COR-L47 (cell line): ENCODE results near the gene ANKRD31.

Experiments used
- DNase-seq: peaks from one replicate; lab custom pipeline; 2025; lab: John Stamatoyannopoulos, UW

Gene ANKRD31

DNA sequence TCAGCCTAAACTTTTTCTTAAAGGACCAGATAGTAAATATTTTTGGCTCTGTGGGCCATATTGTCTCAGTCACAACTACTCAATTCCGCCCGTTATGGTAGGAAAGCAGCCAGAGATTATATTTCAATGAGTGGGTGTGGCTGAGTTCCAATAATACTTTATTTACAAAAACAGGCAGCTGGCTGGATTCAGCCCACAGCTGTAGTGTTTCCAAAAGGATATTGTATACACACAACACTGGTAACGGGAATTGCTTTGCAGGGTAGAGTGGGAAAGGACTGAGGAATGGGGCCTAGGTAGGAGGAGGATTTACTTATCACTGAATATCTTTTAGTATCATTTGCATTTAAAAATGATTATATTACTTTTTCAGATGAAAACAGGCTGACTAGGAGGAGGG lies 205.3 kb downstream of the ANKRD31 start:
- DNase-seq, result no peak

DNA sequence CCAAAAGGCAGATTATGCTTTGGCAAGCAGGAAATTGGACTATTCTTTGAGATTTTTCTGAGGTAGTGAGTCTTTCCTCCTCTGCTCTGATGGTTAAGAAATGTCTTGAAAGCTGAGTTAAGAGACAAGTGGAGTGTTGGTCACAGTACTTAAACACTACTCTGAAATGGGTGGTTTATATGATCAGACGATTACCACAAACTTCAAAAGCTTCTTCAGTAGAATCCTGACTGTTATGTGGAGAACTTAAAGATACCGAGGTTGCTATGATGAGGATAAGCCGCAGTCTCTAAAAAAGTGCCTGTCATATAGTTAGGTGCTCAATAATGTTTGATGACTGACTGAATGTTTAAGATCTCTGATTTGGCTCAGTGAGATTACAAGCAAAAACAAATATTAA lies 208.6 kb downstream of the ANKRD31 start:
- no peak for DNase-seq

DNA sequence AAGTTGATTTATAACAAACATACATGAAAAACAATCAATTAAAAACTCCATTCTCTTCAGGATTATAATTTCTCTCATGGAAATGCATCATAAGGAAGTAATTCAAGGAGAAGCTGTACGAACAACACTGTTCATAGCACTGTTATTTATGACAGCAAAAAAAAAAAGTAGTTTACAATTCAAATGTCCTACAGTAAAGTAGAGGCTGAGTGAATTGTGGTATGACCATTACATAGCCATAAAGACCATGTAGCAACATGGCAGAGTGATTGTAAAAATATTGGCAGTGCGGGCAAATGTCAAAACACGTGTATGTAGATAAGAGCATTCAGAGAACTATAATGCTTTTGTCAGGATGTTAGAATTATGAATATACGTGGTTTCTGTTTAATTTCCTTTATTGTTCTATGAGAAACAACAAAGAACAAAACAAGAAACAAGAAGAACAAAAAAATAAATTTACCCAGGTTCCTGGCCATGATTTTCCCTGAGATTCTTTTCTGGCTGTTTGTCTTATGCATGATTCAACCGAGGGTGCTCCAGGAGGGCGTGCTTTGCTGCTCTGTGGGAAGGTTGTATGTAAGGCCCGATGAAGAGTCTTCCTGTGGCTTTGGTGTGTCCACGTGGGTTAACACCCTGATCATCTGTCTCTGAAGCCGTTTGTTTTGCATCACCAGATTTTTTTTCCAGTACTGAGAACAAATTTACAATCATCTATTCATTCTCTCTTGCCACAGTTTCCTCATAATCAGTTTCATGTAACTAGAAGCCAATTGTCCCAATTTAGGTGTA lies 213.1 kb downstream of the ANKRD31 start:
- DNase-seq, result no peak

DNA sequence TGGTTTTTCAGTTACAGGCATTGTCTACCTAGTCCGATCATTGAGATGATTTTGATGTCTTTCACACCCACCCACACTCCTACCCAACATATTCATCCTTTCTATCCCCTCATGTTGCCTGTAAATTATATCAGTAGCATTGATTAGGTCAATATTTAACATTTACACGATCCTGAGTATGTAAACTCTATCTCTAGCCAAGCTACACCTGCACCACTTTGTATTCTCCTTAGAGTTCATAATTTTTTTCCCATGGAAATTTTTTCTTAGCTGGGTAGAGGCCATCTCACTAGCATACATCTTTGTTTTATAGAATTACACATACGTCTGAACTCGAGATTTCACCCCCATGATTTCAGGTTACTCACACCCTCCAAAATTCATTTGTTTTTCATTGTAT lies 214.9 kb downstream of the ANKRD31 start:
- no peak for DNase-seq

DNA sequence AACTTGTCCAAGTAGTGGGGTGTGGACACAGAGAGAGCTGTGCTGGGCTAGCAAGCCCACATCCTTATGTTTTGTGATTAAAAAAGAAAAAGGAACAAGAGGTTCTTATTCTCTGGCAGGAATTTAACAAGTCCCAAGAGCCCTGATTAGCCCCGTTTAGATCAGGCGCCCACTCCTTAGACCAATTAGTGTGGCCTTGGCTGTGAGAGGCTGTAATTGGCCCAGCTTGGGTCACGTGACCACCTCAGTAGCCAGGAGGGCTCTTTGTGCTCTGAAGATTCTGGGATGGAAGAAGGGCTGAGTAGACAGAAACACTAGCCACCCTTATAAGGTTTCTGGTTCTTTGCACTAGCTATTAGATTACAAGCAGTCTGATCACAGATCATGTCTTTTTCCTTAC lies 215.5 kb downstream of the ANKRD31 start:
- DNase-seq, result no peak

DNA sequence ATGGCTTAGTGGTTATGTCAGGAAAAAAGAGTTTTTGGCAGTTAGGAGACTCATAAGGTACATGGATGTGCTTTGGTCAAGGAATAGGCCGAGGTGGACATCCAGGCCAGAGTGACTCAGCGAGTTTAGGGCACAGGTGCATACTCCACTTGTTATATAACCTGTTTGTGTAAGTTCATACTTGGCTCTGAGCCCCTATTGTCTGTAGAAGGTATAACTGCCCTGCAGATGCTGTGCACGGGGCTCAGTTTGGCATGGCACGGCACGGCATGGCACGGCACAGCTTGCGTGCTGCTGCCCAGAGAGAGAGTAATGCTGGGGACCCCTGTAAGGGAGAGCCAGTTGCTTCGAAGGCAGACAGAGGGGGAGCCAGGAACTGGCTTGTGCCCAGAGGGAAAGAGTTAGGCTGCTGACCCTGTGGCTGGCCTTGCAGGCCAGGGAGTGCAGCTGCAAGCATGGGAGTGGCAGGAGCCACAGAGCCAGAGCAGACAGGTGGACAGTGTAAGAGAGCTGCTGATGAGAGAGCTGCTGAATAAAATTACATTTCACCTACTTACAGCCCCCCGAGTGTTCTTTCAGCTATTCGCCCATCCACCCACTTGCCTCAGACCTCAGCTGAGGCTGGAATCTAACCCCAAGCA lies 216.5 kb downstream of the ANKRD31 start:
- DNase-seq, result no peak

DNA sequence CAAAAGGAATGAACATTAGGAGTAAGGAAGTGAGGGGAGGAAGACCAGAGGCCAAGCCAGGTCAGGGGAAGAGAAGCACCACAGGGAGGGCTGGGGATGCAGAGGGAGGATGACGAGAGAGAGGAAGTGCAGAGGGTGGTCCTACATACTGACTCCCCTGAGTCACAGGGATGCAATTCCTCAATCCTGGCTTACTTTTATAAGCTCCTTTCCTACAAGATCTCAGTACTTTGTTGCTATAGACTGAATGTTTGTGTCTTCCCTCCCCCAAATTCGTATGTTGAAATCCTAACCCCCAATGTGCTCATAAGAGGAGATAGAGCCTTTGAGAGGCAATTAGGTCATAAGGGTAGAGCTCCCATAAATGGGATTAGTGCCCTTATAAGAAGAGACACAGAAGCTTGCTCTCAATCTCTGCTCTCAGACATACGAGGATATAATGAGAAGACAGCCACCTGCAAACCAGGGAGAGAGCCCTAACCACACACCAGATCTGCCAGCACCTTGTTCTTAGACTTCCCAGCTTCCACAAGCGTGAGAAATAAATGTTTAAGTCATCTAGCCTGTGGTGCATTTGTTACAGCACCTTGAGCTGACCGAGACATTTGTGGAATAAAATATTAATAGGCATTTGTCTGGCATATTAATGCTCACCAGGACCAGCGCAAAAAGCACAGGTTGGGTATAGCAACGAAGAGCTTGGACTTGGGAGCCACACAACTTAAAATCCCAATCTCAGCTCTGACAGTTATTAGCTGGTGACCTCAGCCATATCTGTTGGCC lies 217.7 kb downstream of the ANKRD31 start:
- no peak for DNase-seq
